Stimulated activated CD8-positive, alpha-beta memory T cell treated with anti-CD3 and anti-CD28 coated beads, Interleukin-7, amount 100 ng/mL, for 1 hour (primary cell): Measurements from ENCODE around the gene PEX11A.
"Not testable (repeated sequence)": the region's sequence is repeated elsewhere in the genome, so short reads cannot be mapped to it uniquely, and the experiment has no call there.

Source experiments
- DNase-seq, 2 donors: peaks; one replicate each; pipeline ENCODE4 v3.0.0-alpha.2; 2020; ENCODE audit warnings: low read depth in 2 of 2

Gene PEX11A

GRCh38 chr15:89690276-89691218 lies at the start of gene PEX11A, which contains the start of gene WDR93:
TSS of gene PEX11A (minus strand) at chr15:89690754. CDS start at chr15:89690632, 122 bp downstream.
TSS of gene WDR93 (plus strand) at chr15:89690811. CDS start at chr15:89701747, 10,936 bp downstream.
- peak; percentile 39 to 61 for DNase-seq

GRCh38 chr15:89740137-89740536 lies 49.6 kb upstream of the PEX11A start:
- peak in 1 of 2 donors; percentile 17 for DNase-seq

GRCh38 chr15:89735773-89736172 lies 45.2 kb upstream of the PEX11A start:
- no peak for DNase-seq

- DNase-seq, result no peak
Measured at GRCh38 chr15:89732451-89733172, 42.1 kb upstream of the PEX11A start.

GRCh38 chr15:89731275-89731674 lies 40.7 kb upstream of the PEX11A start:
- no peak for DNase-seq

GRCh38 chr15:89728254-89728653 lies 37.7 kb upstream of the PEX11A start:
- DNase-seq, result no peak

GRCh38 chr15:89725064-89725463 lies 34.5 kb upstream of the PEX11A start:
- no peak for DNase-seq

GRCh38 chr15:89724621-89725020 lies 34.1 kb upstream of the PEX11A start:
- no peak for DNase-seq

- no peak for DNase-seq
Measured at GRCh38 chr15:89723031-89723430, 32.5 kb upstream of the PEX11A start.

- DNase-seq, result no peak
Measured at GRCh38 chr15:89714775-89715174, 24.2 kb upstream of the PEX11A start.

- DNase-seq, result no peak
Measured at GRCh38 chr15:89707577-89707976, 17.0 kb upstream of the PEX11A start.

GRCh38 chr15:89704411-89704810 lies 13.9 kb upstream of the PEX11A start:
- DNase-seq, result no peak

- DNase-seq, result no peak
Measured at GRCh38 chr15:89695198-89695597, 4.6 kb upstream of the PEX11A start.

GRCh38 chr15:89693696-89694095 lies 3.1 kb upstream of the PEX11A start:
- DNase-seq, result no peak

GRCh38 chr15:89693091-89693490 lies 2.5 kb upstream of the PEX11A start:
- no peak for DNase-seq

- DNase-seq, result not testable (repeated sequence)
Measured at GRCh38 chr15:89689930-89690275, 651 bp downstream of the PEX11A start.

GRCh38 chr15:89686522-89686921 lies 4.0 kb downstream of the PEX11A start:
- no peak for DNase-seq

- no peak for DNase-seq
Measured at GRCh38 chr15:89685995-89686394, 4.6 kb downstream of the PEX11A start.

GRCh38 chr15:89681146-89681545 lies 9.4 kb downstream of the PEX11A start:
- no peak for DNase-seq

- DNase-seq, result no peak
Measured at GRCh38 chr15:89680282-89680873, 10.2 kb downstream of the PEX11A start.

GRCh38 chr15:89679212-89679611 lies 11.3 kb downstream of the PEX11A start, which contains the start of gene PLIN1:
TSS of gene PLIN1 (minus strand) at chr15:89679367. CDS start at chr15:89677489, 1,878 bp downstream.
- no peak for DNase-seq

GRCh38 chr15:89677381-89677780 lies 13.2 kb downstream of the PEX11A start:
- DNase-seq, result no peak
